OCI-LY3 (cell line): Measurements from ENCODE around the gene LRRTM3.

ENCODE experiments used
- H2AFZ ChIP-seq: fragments of 200-600, 300-600 bp; shearing (Covaris generic); 2 replicates; pipeline ENCODE4 v1.6.0; 2014; ENCODE audit warnings: antibody characterized with exemption, low read depth, low read length
- H3K27ac ChIP-seq: fragments of 200-600, 300-600 bp; sonication (generic); 2 replicates; pipeline ENCODE4 v1.5.1; 2014; ENCODE audit warnings: mild to moderate bottlenecking, low read length, moderate library complexity, mixed read lengths
- H3K27me3 ChIP-seq: fragments of 200-600, 300-600 bp; sonication (generic); 2 replicates; pipeline ENCODE4 v1.6.1; 2014; ENCODE audit warnings: low read depth, low read length, mixed read lengths
- H3K36me3 ChIP-seq: fragments of 200-600, 300-600 bp; sonication (generic); replicated peaks from 2 replicates; pipeline ENCODE3; 2014; ENCODE audit warnings: low read depth, low read length, mixed read lengths
- H3K4me1 ChIP-seq: fragments of 300-600, 200-600 bp; sonication (generic); 2 replicates; pipeline ENCODE4 v1.6.1; 2014; ENCODE audit warnings: low read length, mixed read lengths
- H3K4me2 ChIP-seq: fragments of 200-600, 300-600 bp; sonication (generic); 2 replicates; pipeline ENCODE4 v1.6.1; 2014; ENCODE audit warnings: low read length, mixed read lengths
- H3K4me3 ChIP-seq: fragments of 300-600, 200-600 bp; sonication (generic); 2 replicates; pipeline ENCODE4 v1.5.1; 2014; ENCODE audit warnings: antibody characterized with exemption, mild to moderate bottlenecking, low read length, moderate library complexity
- H3K79me2 ChIP-seq: fragments of 300-600, 200-600 bp; shearing (Covaris generic); 2 replicates; pipeline ENCODE4 v1.6.1; 2014; ENCODE audit warnings: mild to moderate bottlenecking, low read length, mixed read lengths
- H3K9ac ChIP-seq: fragments of 300-600, 200-600 bp; shearing (Covaris generic); 2 replicates; pipeline ENCODE4 v1.6.0; 2014; ENCODE audit warnings: mild to moderate bottlenecking, low read length, moderate library complexity
- H3K9me3 ChIP-seq: fragments of 200-600, 300-600 bp; shearing (Covaris generic); 2 replicates; pipeline ENCODE4 v1.6.1; 2014; ENCODE audit warnings: low read length, mixed read lengths; ENCODE audit not compliant: insufficient read depth
- H4K20me1 ChIP-seq: fragments of 200-600, 300-600 bp; sonication (generic); 2 replicates; pipeline ENCODE4 v1.6.1; 2016; ENCODE audit warnings: low read length, mixed read lengths; ENCODE audit not compliant: insufficient read depth
- EZH2phosphoT487 ChIP-seq: fragments of 200-600 bp; shearing (Covaris generic); IDR thresholded peaks from 2 replicates; pipeline ENCODE4 v1.6.1; 2018; ENCODE audit warnings: antibody characterized with exemption, mixed run types, low read depth
- TF ChIP-seq, protein P1 (sequence below): fragments of 200-600, 300-600 bp; sonication (generic); IDR thresholded peaks from 2 replicates; pipeline ENCODE4 v1.5.1; 2014; ENCODE audit warnings: antibody characterized with exemption, low read length, low read depth

Gene LRRTM3

DNA sequence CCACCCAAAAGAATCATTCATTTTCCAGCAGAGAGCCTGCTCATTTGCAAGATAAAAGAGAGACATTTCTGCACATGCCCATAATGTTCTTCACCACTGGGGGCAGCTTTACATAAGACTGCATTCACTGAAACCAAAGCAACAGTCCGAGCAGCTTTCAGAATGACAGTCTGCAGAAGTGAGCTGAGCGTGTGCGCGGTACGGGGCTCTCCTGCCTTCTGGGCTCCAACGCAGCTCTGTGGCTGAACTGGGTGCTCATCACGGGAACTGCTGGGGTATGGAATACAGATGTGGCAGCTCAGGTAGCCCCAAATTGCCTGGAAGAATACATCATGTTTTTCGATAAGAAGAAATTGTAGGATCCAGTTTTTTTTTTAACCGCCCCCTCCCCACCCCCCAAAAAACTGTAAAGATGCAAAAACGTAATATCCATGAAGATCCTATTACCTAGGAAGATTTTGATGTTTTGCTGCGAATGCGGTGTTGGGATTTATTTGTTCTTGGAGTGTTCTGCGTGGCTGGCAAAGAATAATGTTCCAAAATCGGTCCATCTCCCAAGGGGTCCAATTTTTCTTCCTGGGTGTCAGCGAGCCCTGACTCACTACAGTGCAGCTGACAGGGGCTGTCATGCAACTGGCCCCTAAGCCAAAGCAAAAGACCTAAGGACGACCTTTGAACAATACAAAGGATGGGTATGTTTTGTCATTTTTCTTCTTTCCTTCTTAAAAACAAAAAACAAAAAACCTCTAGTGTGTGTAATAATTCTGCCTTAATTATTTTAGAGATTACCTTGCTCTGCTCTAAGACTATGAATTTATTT lies at the start of gene LRRTM3:
TSS of gene LRRTM3 (plus strand) at position 141 of the 820 bp plus-strand sequence.
- H3K27ac ChIP-seq: no peak within 1 kb of the TSS
- H3K4me2 ChIP-seq: peak within 1 kb of the TSS; percentile 67
- no peaks in the 10 kb centered on the region for H3K9me3 ChIP-seq
- no peaks in the 10 kb centered on the region for H3K36me3 ChIP-seq
- H3K4me1 ChIP-seq: peaks cover 7% of the 10 kb centered on the region; the same call in 1 of the 2 replicates
- peaks cover 6% of the 10 kb centered on the region for H3K27me3 ChIP-seq
- no peaks in the 10 kb centered on the region for H3K79me2 ChIP-seq
- no peak within 1 kb of the TSS for H3K9ac ChIP-seq
- peak within 1 kb of the TSS; percentile 57 for H3K4me3 ChIP-seq
- TF ChIP-seq EZH2phosphoT487: no peak
- TF ChIP-seq, protein P1, sequence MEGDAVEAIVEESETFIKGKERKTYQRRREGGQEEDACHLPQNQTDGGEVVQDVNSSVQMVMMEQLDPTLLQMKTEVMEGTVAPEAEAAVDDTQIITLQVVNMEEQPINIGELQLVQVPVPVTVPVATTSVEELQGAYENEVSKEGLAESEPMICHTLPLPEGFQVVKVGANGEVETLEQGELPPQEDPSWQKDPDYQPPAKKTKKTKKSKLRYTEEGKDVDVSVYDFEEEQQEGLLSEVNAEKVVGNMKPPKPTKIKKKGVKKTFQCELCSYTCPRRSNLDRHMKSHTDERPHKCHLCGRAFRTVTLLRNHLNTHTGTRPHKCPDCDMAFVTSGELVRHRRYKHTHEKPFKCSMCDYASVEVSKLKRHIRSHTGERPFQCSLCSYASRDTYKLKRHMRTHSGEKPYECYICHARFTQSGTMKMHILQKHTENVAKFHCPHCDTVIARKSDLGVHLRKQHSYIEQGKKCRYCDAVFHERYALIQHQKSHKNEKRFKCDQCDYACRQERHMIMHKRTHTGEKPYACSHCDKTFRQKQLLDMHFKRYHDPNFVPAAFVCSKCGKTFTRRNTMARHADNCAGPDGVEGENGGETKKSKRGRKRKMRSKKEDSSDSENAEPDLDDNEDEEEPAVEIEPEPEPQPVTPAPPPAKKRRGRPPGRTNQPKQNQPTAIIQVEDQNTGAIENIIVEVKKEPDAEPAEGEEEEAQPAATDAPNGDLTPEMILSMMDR: peak; percentile 60
- H2AFZ ChIP-seq: no peak within 1 kb of the TSS
- no peaks in the 10 kb centered on the region for H4K20me1 ChIP-seq

DNA sequence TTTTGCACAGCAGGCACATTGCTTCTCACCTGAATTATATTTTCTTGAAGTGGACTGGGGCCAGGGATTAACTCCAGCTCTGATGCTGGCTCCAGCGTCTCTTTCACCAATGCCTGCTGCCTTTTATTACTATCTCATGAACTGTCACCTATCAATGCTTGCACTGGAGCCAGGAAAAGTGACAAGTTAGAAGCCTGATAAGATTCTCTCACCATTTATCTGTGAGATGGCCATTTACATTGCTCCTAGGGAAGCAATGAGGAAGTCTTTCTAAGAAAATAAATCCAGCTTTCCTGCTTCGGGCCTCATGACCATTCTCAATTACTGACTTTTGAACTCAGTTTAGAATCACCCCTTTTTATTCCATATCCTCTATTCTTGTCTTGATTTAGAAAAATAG lies 48.5 kb upstream of the LRRTM3 start:
- Histone ChIP-seq H3K27me3 (no peaks in the 10 kb centered on the region), H3K4me1 (no peaks in the 10 kb centered on the region), H3K9me3 (no peaks in the 10 kb centered on the region), H3K4me2 (no peak overlapping the region), H3K4me3 (no peak overlapping the region), H3K27ac (no peak overlapping the region), H2AFZ (no peak overlapping the region), H4K20me1 (no peaks in the 10 kb centered on the region), H3K36me3 (no peaks in the 10 kb centered on the region), H3K79me2 (no peaks in the 10 kb centered on the region), H3K9ac (no peak overlapping the region)
- TF ChIP-seq, protein P1: no peak
- no peak for TF ChIP-seq EZH2phosphoT487

DNA sequence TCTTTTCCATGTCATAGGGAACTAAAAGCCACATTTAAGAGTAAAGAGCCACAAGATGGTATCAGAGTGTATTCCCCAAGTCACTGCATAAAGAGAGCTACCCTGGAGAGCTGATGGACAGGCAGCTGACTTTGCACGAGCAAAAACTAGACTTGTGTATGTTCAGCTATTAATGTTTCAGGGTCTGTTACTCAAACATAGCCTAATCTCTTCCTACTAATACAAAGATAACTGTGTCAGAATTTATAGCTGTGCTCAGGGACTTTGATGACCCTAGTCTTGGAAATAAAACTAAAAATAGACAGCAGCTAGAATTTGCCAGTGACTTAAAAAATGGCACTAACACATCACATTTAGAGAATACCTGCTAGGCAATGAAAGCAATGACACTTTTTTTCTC lies 45.5 kb upstream of the LRRTM3 start:
- no peak overlapping the region for H3K9ac ChIP-seq
- TF ChIP-seq EZH2phosphoT487: no peak
- TF ChIP-seq, protein P1: no peak
- H3K27me3 ChIP-seq: no peaks in the 10 kb centered on the region
- H3K4me1 ChIP-seq: peaks cover 11% of the 10 kb centered on the region
- H3K79me2 ChIP-seq: no peaks in the 10 kb centered on the region
- H3K27ac ChIP-seq: no peak overlapping the region
- H3K36me3 ChIP-seq: no peaks in the 10 kb centered on the region
- H2AFZ ChIP-seq: no peak overlapping the region
- no peak overlapping the region for H3K4me2 ChIP-seq
- H3K4me3 ChIP-seq: no peak overlapping the region
- no peaks in the 10 kb centered on the region for H3K9me3 ChIP-seq
- H4K20me1 ChIP-seq: no peaks in the 10 kb centered on the region

DNA sequence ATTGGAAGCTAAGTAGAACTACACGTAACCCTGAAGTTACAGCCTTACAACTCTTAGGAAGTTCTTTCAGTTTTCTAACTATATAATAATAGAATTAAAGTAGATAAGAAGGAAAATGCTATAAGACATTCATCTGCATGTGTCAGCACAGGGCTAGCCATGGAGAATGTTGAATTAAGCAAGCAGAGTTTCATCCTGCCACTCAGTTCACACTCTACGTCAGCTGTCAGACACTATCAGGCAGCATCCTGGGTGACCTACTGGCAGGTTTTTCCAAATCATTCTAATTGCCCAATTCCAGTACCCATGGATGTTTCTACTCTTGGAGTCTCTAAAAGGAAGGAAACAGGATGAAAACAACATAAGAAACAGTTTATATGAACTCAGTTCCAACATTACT lies 45.0 kb upstream of the LRRTM3 start:
- no peak for TF ChIP-seq EZH2phosphoT487
- TF ChIP-seq, protein P1: no peak
- Histone ChIP-seq H3K79me2 (no peaks in the 10 kb centered on the region), H3K27ac (no peak overlapping the region), H2AFZ (no peak overlapping the region), H3K27me3 (no peaks in the 10 kb centered on the region), H4K20me1 (no peaks in the 10 kb centered on the region), H3K9ac (no peak overlapping the region), H3K36me3 (no peaks in the 10 kb centered on the region), H3K4me2 (no peak overlapping the region), H3K4me1 (peaks cover 11% of the 10 kb centered on the region), H3K9me3 (no peaks in the 10 kb centered on the region), H3K4me3 (no peak overlapping the region)
